Endothelial cell (in vitro differentiated cells): ENCODE results near the gene PTPRQ. TPM values are rescaled to one million over a fixed set of nuclear protein-coding genes. Genes with fewer than 3 reads are reported as not detected.
"Not testable (repeated sequence)": the region's sequence is repeated elsewhere in the genome, so short reads cannot be mapped to it uniquely, and the experiment has no call there.

Experiments used
- DNase-seq: peaks from one replicate; pipeline ENCODE4 v3.0.0; 2021; ENCODE audit warnings: low spot score
- H3K27ac Mint-ChIP-seq: one replicate; pipeline ENCODE4 v1.8.0; 2021; ENCODE audit warnings: mixed read lengths, inconsistent platforms; ENCODE audit not compliant: unreplicated experiment
- H3K27me3 Mint-ChIP-seq: one replicate; pipeline ENCODE4 v1.8.0; 2021; ENCODE audit warnings: mild to moderate bottlenecking, moderate library complexity, mixed read lengths, inconsistent platforms; ENCODE audit not compliant: unreplicated experiment
- H3K36me3 Mint-ChIP-seq: one replicate; pipeline ENCODE4 v1.8.0; 2021; ENCODE audit warnings: mild to moderate bottlenecking, low read depth, mixed read lengths, inconsistent platforms; ENCODE audit not compliant: unreplicated experiment
- H3K4me1 Mint-ChIP-seq: one replicate; pipeline ENCODE4 v1.8.0; 2021; ENCODE audit warnings: mild to moderate bottlenecking, mixed read lengths, inconsistent platforms; ENCODE audit not compliant: unreplicated experiment
- H3K4me3 Mint-ChIP-seq: one replicate; pipeline ENCODE4 v1.8.0; 2021; ENCODE audit warnings: mild to moderate bottlenecking, mixed read lengths, inconsistent platforms; ENCODE audit not compliant: unreplicated experiment
- H3K9me3 Mint-ChIP-seq: one replicate; pipeline ENCODE4 v1.8.0; 2021; ENCODE audit warnings: mixed read lengths, inconsistent platforms; ENCODE audit not compliant: unreplicated experiment
- CTCF ChIP-seq: fragments of 200-600 bp; sonication (generic); IDR thresholded peaks from one replicate; pipeline ENCODE4 v1.5.0; 2021; ENCODE audit warnings: antibody characterized with exemption; ENCODE audit not compliant: unreplicated experiment
- total RNA-seq: library from RNA; stranded (reverse); fragmentation: NEBNext Ultra II Directional; extraction: Animal tissue kit (Norgen Biotek cat#: 25700); gene quantifications from one replicate; pipeline ENCODE4 v1.2.1, GENCODE V29; 2021; ENCODE audit not compliant: unreplicated experiment

PTPRQ gene
- total RNA-seq, 1 donor from 2014 or later, result not detected

DNA sequence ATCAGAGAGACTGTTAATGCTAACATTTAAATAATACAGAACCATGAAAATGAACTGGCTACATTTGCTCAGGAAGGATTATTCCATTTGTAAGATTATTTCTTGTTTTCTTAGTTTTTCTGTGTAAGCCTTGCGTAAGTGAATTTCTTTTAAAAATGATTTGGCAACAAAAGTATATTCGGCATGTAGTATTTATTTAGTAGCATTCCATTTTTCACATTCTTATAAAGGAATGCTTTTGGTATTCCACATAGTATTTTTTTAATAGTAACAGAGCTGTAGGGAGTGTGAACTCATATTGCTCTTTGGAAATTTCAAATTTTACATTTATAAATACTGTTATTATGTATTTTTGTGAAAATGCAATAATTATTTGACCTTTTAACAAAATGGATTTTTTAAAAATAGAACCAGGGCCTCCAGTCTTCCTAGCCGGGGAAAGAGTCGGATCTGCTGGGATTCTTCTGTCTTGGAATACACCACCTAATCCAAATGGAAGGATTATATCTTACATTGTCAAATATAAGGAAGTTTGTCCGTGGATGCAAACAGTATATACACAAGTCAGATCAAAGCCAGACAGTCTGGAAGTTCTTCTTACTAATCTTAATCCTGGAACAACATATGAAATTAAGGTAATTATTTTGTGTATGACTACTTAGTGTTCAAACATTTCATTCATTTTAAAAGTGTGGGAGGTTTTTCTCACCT, 1.2 kb downstream of the PTPRQ start:
- Mint-ChIP-seq H3K4me1 (no peaks in the 10 kb centered on the region), H3K27ac (no peak overlapping the region), H3K9me3 (no peaks in the 10 kb centered on the region), H3K4me3 (no peak overlapping the region), H3K27me3 (no peaks in the 10 kb centered on the region), H3K36me3 (no peaks in the 10 kb centered on the region)
- DNase-seq, result no peak
- TF ChIP-seq CTCF, result no peak

- H3K4me1 Mint-ChIP-seq, result no peaks in the 10 kb centered on the region
- TF ChIP-seq CTCF, result no peak
- no peaks in the 10 kb centered on the region for H3K27me3 Mint-ChIP-seq
- H3K36me3 Mint-ChIP-seq, result no peaks in the 10 kb centered on the region
- H3K9me3 Mint-ChIP-seq, result no peaks in the 10 kb centered on the region
- no peak for DNase-seq
- H3K4me3 Mint-ChIP-seq, result no peak overlapping the region
- H3K27ac Mint-ChIP-seq, result no peak overlapping the region
Observed at GRCh38 chr12:80456513-80456912, 12.5 kb downstream of the PTPRQ start.

DNA sequence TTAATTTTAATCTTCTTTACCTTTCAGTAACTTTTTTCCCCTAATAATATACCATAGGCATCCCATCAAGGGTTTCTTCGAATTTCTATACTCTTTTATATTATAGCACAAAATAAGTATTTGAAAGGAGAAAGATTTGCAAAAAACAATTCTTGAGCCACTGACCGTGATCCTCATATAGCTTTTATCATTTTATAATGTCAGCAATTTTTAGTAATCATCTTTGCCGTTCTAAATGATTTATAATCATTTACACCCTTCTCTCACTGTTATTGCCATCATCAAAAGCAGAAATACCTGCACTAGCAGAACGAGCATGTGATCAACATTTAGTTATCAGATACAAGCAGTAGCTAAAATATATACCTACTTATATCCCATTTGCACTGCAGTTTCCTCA, 16.9 kb downstream of the PTPRQ start:
- H3K4me1 Mint-ChIP-seq, result no peaks in the 10 kb centered on the region
- TF ChIP-seq CTCF, result no peak
- no peaks in the 10 kb centered on the region for H3K36me3 Mint-ChIP-seq
- H3K27ac Mint-ChIP-seq, result no peak overlapping the region
- no peaks in the 10 kb centered on the region for H3K9me3 Mint-ChIP-seq
- no peak overlapping the region for H3K4me3 Mint-ChIP-seq
- peaks cover 1% of the 10 kb centered on the region for H3K27me3 Mint-ChIP-seq
- no peak for DNase-seq

DNA sequence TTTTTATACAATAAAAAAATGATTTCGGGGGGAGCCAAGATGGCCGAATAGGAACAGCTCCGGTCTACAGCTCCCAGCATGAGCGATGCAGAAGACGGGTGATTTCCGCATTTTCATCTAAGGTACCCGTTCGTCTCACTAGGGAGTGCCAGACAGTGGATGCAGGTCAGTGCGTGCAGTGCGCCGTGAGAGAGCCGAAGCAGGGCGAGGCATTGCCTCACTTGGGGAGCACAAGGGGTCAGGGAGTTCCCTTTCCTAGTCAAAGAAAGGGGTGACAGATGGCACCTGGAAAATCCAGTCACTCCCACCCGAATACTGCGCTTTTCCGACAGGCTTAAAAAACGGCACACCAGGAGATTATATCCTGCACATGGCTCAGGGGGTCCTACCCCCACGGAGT, 17.8 kb downstream of the PTPRQ start:
- H3K9me3 Mint-ChIP-seq, H3K4me1 Mint-ChIP-seq, H3K4me3 Mint-ChIP-seq, H3K27ac Mint-ChIP-seq, H3K27me3 Mint-ChIP-seq, DNase-seq, H3K36me3 Mint-ChIP-seq: not testable (repeated sequence)

DNA sequence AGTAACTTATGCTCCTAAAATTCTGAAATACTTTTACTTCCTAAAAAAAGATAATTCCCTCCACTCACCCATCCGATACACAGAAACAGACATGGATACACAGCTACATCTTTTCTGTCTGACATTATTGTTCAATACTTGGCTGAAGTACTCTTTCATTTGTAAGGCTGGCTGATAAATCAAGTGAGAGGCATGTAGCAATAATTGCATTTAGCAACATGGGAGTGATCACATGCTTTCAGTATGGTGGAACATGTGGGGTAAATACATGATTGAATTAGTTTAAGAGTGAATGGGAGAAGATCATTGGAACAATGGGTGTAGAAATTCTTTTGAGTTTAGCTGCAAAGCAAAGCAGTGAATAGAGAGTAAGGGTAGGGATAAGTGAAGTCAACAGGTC, 25.6 kb downstream of the PTPRQ start:
- TF ChIP-seq CTCF, result no peak
- Mint-ChIP-seq H3K27ac (no peak overlapping the region), H3K27me3 (no peaks in the 10 kb centered on the region), H3K4me3 (no peak overlapping the region), H3K36me3 (no peaks in the 10 kb centered on the region), H3K9me3 (no peaks in the 10 kb centered on the region), H3K4me1 (no peaks in the 10 kb centered on the region)
- no peak for DNase-seq
